TTC549 (cell line): ENCODE results near the gene RIF1.
"Not testable (repeated sequence)": the region's sequence is repeated elsewhere in the genome, so short reads cannot be mapped to it uniquely, and the experiment has no call there.

Experiments used
- FAIRE-seq: peaks from 2 replicates; lab custom pipeline; 2012; peaks lifted over from hg19 to GRCh38; lab: Jason Lieb, UNC

Gene RIF1

GRCh38 chr2:151417650-151418049 is 7.9 kb downstream of the RIF1 start:
- FAIRE-seq, result no peak

- not testable (repeated sequence) for FAIRE-seq
Observed at GRCh38 chr2:151421681-151422080, 12.0 kb downstream of the RIF1 start.

- FAIRE-seq, result no peak
Observed at GRCh38 chr2:151422917-151423439, 13.3 kb downstream of the RIF1 start.

GRCh38 chr2:151423760-151424159 is 14.1 kb downstream of the RIF1 start:
- FAIRE-seq, result no peak

GRCh38 chr2:151437630-151438029 is 27.9 kb downstream of the RIF1 start:
- peak; percentile 3 for FAIRE-seq

- FAIRE-seq, result no peak
Observed at GRCh38 chr2:151438506-151438905, 28.8 kb downstream of the RIF1 start.

GRCh38 chr2:151439127-151439526 is 29.4 kb downstream of the RIF1 start:
- no peak for FAIRE-seq

- FAIRE-seq, result peak; percentile 22
Observed at GRCh38 chr2:151459358-151459757, 49.7 kb downstream of the RIF1 start.

- no peak for FAIRE-seq
Observed at GRCh38 chr2:151465771-151466170, 56.1 kb downstream of the RIF1 start.

- FAIRE-seq, result no peak
Observed at GRCh38 chr2:151470556-151470955, 60.9 kb downstream of the RIF1 start.

GRCh38 chr2:151472966-151473365 is 63.3 kb downstream of the RIF1 start:
- FAIRE-seq, result no peak

GRCh38 chr2:151475071-151475470 is 65.4 kb downstream of the RIF1 start:
- FAIRE-seq, result no peak

GRCh38 chr2:151476287-151476686 is 66.6 kb downstream of the RIF1 start:
- no peak for FAIRE-seq

- FAIRE-seq, result no peak
Observed at GRCh38 chr2:151478011-151478410, 68.3 kb downstream of the RIF1 start.

GRCh38 chr2:151481744-151482143 is 72.0 kb downstream of the RIF1 start:
- FAIRE-seq, result no peak

GRCh38 chr2:151482171-151482725 is 72.5 kb downstream of the RIF1 start:
- no peak for FAIRE-seq

- FAIRE-seq, result no peak
Observed at GRCh38 chr2:151483546-151483945, 73.8 kb downstream of the RIF1 start.

GRCh38 chr2:151484100-151484499 is 74.4 kb downstream of the RIF1 start:
- no peak for FAIRE-seq

- FAIRE-seq, result no peak
Observed at GRCh38 chr2:151486053-151486452, 76.4 kb downstream of the RIF1 start.

- no peak for FAIRE-seq
Observed at GRCh38 chr2:151490276-151490675, 80.6 kb downstream of the RIF1 start.

GRCh38 chr2:151491496-151491895 is 81.8 kb downstream of the RIF1 start:
- FAIRE-seq, result no peak

GRCh38 chr2:151498178-151498577 is 88.5 kb downstream of the RIF1 start:
- FAIRE-seq, result no peak

- no peak for FAIRE-seq
Observed at GRCh38 chr2:151506170-151506569, 96.5 kb downstream of the RIF1 start.

- FAIRE-seq, result no peak
Observed at GRCh38 chr2:151508519-151508918, 98.8 kb downstream of the RIF1 start.

- FAIRE-seq, result no peak
Observed at GRCh38 chr2:151518802-151519201, 109.1 kb downstream of the RIF1 start.
